Testis (tissue), 2 donors: Measurements from ENCODE around the gene LARP7.

Experiments
- POLR2A ChIP-seq: fragments of 450-650 bp; IDR thresholded peaks from one replicate; pipeline ENCODE4 v1.6.1; 2017; ENCODE audit warnings: antibody characterized with exemption, mild to moderate bottlenecking, moderate library complexity
- TF ChIP-seq, protein P1 (sequence below), 3 experiments: fragments of 450-650 bp in 2 of 3; fragments of 200-600 bp in 1 of 3; sonication (generic) in 1 of 3; IDR thresholded peaks; one replicate each; pipeline ENCODE4 v1.5.1; 2016 to 2019; ENCODE audit warnings: antibody characterized with exemption in 3 of 3, mild to moderate bottlenecking in 2 of 3, moderate library complexity in 1 of 3

DNA sequence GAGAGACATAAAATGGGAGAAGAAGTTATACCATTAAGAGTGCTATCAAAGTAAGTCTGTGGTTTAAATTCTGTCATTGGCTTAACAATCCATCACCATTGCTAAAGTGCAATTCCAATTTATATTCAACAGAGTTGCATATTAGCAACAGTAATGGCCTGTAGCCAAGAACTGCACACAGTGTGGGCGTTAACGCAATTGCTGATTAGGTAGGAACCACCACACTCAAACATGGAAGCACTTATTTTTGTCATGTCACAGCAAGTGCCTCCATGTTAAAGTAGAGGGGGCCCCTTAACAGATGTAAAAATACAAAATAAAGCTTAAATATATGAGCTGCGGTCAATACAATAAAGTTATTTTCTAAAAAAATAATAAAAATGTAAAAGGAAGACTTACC lies 10.8 kb downstream of the LARP7 start:
- TF ChIP-seq, protein P1, sequence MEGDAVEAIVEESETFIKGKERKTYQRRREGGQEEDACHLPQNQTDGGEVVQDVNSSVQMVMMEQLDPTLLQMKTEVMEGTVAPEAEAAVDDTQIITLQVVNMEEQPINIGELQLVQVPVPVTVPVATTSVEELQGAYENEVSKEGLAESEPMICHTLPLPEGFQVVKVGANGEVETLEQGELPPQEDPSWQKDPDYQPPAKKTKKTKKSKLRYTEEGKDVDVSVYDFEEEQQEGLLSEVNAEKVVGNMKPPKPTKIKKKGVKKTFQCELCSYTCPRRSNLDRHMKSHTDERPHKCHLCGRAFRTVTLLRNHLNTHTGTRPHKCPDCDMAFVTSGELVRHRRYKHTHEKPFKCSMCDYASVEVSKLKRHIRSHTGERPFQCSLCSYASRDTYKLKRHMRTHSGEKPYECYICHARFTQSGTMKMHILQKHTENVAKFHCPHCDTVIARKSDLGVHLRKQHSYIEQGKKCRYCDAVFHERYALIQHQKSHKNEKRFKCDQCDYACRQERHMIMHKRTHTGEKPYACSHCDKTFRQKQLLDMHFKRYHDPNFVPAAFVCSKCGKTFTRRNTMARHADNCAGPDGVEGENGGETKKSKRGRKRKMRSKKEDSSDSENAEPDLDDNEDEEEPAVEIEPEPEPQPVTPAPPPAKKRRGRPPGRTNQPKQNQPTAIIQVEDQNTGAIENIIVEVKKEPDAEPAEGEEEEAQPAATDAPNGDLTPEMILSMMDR (IDR thresholded peaks at IDR 0.05) = no peak
- no peak for TF ChIP-seq POLR2A
